ENCODE data around the gene CEACAM3.

DNA sequence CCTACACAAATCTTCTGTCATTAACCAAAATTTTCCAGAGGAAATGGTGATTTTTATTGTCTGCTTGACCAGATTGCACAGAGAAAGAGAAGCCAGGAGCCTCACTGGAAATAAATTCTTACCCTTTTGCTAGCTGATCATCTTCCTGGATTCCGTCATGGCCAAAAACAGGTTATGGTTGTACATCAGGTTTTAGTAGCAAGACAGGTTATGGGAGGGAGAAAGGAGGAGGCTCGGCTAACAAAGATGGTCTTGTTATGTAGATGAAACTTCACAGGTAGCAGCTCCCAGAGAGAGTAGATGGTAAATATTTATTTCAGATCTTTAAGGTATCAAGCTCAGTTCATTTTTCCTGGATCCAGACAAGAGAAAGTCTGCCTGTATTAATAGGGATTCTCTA lies 19.7 kb upstream of the CEACAM3 start:
- TF ChIP-seq, protein P1, sequence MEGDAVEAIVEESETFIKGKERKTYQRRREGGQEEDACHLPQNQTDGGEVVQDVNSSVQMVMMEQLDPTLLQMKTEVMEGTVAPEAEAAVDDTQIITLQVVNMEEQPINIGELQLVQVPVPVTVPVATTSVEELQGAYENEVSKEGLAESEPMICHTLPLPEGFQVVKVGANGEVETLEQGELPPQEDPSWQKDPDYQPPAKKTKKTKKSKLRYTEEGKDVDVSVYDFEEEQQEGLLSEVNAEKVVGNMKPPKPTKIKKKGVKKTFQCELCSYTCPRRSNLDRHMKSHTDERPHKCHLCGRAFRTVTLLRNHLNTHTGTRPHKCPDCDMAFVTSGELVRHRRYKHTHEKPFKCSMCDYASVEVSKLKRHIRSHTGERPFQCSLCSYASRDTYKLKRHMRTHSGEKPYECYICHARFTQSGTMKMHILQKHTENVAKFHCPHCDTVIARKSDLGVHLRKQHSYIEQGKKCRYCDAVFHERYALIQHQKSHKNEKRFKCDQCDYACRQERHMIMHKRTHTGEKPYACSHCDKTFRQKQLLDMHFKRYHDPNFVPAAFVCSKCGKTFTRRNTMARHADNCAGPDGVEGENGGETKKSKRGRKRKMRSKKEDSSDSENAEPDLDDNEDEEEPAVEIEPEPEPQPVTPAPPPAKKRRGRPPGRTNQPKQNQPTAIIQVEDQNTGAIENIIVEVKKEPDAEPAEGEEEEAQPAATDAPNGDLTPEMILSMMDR (IDR thresholded peaks at IDR 0.05): no peak
- TF ChIP-seq POLR2AphosphoS5 (IDR thresholded peaks at IDR 0.05): no peak
- TF ChIP-seq POLR2A (IDR thresholded peaks at IDR 0.05): no peak
